NCI-H128 (cell line): ENCODE measurements around the gene PLIN5.
"Not testable (repeated sequence)": the region's sequence is repeated elsewhere in the genome, so short reads cannot be mapped to it uniquely, and the experiment has no call there.

ENCODE experiments used
- DNase-seq: peaks from one replicate; lab custom pipeline; 2025; ENCODE audit not compliant: unreplicated experiment; lab: John Stamatoyannopoulos, UW

PLIN5 gene

DNA sequence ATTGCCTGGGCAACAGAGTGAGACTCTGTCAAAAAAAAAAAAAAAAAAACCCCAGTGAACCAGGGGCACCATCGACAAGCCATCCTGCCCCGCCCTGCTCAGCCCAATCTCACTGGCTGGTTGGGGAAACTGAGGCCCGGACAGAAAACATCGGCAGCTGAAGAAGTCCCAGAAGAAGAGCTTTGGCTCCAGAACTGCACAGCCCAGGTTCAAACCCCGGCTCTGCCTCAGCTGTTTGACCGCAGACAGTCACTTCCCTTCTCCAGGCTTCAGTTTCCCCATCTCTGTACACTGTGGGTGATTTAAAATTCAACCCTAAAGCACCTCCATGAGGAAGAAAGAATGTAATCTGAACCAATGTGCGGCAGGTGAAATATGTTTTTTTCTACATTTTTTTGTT lies 33.9 kb upstream of the PLIN5 start:
- no peak for DNase-seq

DNA sequence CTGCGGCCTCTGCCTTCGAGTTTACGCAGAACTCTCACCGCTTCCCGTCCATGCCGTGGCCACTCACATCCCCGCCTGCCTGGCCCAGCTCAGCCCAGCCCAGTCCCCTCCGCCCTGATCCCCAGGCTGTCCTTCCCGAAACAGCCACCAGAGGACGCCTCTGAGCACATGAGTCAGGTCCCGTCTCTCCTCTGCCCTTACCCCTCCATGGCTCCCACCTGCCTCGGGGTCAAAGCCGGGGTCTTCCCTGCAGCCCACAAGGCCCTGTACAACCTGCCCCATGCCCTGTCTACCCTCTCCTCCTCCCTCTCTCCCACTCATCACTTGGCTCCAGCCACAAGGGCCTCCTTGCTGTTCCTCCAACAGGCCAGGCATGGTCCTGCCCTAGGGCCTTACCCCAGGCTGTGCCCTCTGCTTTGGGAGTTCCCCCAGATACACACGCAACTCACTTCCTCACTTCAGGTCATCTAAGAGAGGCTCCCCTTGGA lies 32.6 kb upstream of the PLIN5 start:
- DNase-seq, result no peak

DNA sequence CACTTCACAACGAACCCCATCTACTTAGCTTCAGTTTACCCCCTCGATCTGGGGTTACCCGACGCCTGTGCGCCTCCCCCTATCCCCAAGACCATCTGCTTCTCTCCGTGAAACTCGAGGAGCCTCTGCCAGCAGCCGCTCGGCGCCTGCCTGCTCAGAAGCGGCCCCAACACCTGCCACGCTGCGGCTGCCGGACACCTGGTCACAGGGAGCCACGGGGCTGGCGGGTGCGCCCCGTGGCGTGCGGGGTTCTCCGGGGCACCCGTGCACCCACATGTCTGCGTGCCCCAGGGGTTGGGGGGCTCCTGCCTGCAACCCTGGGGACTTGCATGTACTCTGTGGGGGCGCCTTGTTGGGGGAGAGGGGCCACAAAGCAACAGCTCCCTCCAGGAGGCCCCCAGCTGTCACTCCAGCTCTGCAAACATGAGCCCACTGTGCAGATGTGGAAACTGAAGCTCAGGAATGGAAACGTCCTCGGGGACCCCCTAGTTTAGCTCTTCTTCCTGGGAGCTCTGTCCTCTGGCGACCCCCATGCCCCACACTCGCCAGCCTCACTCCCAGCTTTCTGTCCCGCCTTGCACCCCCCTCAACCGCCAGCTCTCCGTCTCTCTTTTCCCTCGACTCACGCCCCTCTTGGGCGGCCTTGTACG lies 31.5 kb upstream of the PLIN5 start:
- peak; percentile 27 for DNase-seq

DNA sequence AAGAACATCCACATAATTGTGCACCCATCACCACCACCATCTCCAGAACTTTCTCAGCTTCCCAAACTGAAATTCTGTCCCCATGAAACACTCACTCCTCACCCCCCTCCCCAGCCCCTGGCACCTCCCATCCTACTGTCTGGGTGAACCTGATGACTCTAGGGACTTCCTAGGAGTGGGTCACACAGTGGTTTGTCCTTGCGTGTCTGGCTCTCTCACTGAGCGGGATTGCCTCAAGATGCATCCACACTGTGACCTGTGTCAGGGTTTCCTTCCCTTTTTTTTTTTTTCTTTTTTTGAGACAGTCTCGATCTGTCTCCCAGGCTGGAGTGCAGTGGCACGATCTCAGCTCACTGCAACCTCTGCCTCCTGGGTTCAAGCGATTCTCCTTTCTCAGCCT lies 28.5 kb upstream of the PLIN5 start:
- not testable (repeated sequence) for DNase-seq

DNA sequence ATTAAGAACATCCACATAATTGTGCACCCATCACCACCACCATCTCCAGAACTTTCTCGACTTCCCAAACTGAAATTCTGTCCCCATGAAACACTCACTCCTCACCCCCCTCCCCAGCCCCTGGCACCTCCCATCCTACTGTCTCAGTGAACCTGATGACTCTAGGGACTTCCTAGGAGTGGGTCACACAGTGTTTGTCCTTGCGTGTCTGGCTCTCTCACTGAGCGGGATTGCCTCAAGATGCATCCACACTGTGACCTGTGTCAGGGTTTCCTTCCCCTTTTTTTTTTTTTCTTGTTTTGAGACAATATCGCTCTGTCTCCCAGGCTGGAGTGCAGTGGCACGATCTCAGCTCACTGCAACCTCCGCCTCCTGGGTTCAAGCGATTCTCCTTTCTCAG lies 27.1 kb upstream of the PLIN5 start:
- not testable (repeated sequence) for DNase-seq

DNA sequence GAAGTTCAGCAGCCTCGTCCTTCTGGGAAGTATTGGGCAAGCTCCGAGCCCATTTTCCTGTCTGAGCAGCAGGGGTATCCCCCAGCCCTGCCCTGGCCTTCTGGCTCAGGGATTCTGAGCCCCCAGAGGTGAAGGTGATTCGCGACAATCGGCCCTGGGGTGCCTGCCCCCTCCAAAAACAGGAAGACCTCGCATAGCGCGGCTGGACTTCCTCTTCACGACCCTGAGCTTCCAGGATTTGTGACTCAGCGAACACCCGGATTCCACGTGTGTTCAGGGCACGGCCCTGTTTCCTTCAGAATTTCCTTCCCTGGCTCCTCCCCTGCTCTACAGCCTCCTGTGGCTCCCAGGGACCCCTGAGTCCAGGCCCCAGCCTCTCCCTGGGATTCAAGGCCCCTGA lies 24.5 kb upstream of the PLIN5 start, which contains the start of gene SEMA6B:
TSS of gene SEMA6B (minus strand) at position 116 of the 400 bp plus-strand sequence. CDS start 1,227 bp downstream, outside the sequence.
- no peak for DNase-seq

DNA sequence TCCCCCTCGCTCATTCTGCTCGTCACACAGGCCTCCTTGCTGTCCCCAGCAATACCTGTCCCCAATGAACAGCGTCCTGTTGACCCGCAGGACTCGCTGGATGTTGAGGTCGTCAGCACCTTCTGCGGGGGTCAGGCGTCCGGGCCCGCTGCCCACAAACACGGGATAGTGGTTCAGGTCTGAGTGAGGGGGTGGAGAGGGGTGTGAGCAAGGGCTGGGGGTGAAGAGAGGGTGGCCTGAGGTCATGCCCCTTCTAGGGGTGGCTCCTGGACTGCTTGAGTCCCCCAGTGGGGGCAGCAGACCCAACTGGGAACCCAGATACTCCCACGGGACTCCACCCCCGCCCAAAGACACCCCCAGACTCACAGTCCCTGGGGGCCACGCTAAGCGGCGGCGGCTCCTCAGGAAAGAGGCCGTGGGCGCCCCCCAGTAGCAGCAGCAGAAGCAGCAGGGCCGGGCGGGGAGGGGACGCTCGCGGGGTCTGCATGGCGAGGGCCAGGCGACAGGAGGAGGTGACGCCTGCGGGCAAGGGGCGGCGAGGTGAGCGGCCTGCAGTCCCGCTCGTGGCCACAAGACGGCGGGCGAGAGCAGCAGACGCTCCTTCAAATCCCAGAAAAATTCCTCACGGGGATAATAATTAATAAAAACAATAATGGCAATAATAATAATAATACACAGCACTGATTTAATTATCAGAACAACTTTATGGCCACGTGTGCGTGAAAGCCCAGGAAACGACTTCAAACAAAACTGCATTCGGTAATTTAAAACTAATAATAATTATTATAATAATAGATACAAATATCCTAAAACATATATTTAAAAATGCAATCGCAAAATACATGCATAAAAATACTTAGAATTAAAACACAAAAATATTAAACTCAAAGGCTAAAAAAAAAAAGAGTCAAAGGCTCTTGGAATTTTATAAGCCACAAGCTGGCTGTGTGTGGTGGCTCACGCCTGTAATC lies 23.2 kb upstream of the PLIN5 start:
- no peak for DNase-seq

DNA sequence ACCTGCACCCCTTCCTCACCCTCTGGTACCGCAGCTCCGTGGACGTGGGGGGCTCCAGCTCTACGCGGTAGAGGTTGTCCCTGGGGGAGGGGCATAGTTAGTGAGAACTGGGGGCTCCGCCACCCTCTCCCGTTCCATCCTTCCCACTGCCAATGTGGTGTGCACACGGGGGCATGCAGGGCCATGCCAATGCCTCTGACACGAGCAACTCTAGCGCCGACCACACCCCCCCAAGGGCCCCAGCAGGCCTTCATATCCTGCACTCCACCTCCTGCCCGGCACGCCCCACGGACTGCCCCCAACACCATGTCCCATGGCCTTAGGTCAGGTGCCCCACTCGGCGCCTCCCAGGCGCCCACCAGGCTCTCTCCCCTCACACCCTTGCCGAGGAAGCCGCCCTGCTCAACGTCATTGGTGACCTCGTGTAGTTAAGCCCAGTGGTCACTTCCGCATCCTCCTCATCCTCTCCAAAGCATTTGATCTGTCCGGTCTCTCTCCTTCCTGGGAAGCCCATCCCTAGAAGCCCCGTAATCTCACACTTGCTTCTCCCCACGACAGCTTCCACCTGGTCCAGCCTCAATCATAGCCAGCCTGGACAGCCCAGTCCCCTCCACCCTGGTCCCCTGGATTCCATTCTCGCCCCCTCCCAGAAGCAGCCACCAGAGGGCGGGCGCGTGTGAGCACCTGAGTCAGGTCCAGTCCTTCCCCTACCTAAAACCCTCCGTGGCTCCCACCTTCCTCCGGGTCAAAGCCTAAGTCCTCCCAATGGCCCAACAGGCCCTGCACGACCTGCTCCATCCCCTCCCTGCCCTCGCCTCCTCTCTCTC lies 22.3 kb upstream of the PLIN5 start:
- no peak for DNase-seq

DNA sequence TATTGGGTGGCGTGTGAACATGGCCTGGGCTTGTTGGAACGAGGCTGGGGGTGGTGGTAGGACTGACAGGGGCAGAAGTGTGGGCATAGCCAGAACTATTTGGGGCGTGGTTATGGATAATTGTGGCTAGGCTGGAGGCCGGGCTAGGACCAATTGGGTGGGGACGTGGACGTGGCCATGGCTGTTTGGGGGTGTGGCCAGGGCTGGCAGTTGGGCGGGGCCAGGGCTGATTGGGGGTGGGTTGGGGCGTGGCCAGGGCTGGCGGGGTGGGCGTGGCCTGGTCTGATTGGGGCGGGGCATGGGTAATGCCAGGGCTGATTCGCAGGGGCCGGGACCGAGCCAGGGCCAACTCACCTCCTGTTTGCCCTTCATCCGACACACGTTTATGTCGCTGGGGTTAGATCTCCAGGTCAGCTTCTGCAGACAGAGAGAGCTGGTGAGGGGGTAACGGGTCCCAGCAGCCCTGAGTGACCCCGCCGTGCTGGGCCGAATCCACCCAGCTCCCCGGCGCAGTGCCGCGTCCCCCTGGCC lies 21.6 kb upstream of the PLIN5 start:
- DNase-seq, result no peak

DNA sequence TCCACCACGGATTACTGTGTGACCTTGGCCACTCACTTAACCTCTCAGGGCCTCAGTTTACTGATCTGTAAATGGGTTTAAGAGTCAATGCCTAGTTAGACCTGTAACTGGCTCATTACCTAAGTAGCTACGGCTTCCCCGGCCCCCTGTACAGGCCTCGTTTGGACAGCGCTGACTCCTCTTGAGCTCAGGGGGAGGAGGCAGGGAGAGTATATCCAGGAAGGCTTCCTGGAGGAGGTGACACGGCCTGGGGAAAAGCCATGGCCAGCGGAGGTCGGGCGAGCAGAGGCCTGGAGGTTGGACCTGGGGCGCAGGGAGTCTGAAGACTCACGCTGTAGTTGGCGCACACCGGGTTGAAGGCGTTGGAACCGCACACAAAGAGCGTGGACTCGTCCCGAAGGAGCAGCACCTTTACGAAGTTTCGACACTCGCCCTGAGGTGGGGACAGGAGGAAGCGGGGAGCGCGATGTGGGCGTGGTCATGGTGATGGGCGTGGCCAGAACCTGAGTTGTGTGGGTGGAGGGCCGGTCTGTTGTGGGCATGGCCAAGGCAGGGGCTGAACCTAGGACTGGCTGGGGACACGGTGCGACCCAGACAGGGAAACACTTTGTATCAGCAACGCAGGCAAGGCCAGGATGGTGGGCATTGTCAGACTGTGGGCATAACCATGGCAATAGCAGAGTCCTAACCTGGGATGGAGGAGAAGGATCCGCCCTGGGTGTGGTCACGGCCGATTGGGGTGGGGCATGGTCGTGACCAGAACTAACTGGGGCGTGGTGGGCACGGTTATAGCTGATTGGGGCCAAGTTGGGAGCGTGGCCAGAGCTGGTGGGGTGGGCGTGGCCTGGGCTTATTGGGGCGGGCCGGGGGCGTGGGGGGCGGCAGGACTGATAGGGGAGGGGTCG lies 20.9 kb upstream of the PLIN5 start:
- no peak for DNase-seq

DNA sequence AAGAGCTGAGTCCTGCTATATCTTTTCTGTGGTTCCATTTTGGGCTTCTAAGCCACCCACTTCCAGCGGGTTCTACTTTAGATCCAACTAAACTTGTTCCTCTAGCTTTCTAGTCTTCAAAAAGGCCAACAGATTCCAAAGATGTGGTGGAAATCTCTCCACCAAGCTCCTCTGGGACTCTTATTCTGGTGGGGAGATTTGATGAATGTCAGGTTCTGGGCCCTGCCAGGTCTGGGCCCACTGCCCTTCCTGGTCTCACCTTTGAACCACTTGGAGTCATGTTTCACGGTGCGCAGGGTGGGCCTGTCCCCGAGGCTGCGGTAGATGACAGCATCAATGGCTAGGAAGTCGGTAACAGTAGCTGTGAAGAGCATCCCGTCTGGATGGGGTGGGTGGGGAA lies 19.7 kb upstream of the PLIN5 start:
- DNase-seq, result no peak

DNA sequence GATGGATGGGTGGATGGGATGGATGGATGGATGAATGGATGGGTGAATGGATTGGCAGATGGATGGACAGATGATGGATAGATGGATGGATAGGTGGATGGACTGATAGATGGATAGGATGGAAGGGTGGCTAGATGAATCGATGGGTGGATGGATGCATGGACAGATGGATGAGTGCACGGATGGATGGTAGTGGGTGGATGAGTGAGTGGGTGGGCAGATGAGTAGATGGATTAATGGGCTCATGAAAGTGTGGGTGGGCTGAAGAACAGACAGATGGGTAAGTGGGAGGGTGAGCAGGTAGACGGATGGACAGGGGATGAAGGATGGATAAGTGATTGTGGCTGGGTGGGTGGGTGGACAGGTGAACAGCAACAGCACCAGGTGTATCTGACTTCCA lies 18.8 kb upstream of the PLIN5 start:
- no peak for DNase-seq

DNA sequence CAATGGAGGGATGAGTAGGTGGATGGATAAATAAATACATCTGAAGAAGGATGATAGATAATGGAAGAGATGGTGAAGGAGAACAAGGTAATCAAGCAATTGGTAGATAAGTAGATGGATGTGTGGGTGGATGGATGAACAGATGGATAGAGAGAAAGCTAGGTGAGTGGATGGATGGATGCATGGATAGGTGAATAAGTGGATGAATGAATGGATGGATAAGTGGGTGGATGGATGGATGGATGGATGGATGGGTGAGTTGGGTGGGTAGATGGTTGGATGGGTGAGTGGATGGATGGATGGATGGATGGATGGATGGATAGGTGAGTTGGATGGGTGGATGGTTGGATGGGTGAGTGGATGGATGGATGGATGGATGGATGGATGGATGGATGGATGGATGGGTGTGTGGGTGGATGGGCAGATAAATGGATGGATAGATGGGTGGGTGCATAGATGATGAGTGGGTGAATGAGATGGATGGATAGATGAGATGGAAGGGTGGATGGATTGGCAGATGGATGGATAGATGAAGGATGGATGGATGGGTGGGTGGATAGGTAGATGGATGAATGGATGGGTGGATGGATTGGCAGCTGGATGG lies 18.2 kb upstream of the PLIN5 start:
- no peak for DNase-seq

DNA sequence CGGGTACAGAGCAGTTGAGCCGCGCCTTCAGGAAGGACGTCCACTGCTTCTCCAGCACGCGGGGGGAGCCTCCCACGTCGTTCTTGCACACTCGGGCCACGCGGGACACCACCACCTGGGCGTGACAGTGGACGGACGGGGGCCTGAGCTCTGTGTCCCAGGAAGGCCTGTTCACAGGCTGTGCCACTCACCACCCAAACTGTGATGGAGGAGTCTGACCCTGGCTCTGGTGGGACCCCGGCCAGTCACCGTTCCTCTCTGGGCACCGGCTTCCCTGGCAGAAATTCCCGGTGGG lies 17.4 kb upstream of the PLIN5 start:
- DNase-seq, result no peak

DNA sequence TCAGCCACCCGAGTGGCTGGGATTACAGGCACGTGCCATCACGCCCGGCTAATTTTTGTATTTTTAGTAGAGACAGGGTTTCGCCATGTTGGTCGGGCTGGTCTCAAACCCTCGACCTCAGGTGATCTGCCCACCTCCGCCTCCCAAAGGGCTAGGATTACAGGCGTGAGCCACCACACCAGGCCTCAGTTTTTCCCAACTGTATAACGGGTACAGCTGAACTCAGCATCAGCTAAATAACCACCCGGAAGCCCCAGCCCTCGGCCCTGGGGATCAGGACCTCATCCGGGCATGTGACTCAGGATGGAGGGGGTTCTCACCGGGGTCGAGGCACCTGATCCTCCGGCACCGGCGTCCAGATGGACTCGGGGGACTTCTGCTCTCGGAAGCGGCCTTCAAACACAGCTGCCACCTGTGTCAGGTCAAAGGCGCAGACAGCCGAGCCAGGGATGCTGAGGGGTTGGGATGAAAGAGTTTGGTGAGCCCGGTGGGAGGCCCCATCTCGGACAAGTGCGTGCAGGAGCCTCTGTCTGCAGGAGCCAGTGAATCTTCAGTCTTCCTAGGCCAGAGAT lies 15.5 kb upstream of the PLIN5 start:
- DNase-seq, result no peak

DNA sequence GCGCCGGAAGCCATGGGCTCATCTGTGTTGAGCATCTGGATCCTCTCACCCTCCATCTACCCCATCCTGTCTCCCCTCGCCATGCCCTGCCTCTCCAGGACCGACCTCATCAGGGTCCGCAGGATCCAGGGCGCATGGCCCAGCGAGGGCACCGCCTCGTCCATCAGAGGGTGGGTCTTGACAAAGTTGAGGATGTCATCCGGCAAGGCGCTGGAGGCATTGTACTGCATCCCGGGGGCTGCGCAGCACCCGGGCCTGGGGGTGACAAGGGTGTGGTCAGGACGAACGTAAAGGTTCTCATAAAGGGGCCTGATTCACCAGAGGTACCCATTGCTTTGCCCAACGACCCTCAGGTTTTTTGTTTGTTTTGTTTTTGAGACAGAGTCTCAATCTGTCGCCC lies 15.0 kb upstream of the PLIN5 start:
- no peak for DNase-seq

DNA sequence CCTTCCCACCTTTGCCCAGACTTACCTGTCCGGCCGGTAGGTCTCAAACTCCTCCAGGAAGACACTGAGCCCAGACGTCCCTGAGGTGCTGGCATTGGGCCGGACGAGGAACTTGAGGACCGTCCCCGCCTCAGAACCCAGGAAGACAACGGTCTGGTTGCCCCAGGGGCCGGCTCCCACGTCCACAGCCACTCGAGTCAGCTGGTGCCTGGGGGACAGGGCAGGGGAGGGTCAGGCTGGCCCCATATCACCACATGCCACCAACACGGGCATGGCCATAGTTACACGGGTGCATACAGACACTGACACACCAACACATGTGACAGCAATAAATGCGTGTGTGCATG lies 13.2 kb upstream of the PLIN5 start:
- no peak for DNase-seq

DNA sequence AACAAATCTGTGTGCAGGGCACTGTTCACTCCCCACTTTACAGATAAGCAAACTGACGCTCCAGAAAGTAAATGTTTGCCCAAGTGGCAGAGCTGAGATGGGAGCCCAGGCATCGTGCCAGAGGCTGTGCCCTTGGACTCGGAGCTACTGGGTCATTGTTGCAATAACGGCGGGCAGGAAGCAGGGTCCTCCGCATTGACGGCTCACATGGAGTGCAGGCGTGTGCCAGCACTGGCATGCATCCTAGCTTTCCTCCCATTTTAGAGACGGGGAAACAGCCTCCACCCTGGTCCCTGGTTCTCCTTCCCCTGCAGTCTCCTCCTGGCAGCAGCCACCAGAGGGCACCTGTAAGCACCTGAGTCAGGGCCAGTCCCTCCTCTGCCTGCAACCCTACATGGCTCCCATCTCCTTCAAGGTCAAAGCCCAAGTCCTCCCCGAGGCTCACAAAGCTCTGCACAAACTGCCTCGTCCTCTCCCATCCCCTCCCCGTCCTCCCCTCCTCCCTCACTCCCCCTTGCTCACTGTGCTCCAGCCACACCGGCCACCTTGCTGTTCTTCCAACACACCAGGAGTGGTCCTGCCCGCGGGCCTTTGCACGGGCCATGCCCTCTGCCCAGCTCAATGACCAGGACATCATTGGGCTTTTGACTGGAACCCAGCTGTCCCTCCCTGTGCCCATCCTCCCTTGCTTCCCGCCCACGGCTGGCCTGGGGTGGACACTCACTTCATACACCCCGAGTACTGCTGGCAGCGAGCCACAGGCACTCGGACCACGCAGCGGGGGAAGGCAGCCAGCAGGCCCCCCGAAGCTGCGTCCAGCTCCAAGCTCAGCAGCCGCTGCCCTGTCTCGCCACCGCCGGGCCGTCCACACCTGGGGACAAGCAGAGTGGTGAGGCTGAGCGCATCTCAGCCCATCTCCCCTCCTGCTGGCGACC lies 12.5 kb upstream of the PLIN5 start:
- DNase-seq, result no peak
